Neuronal stem cell (in vitro differentiated cells): ENCODE measurements around the gene MLNR.

ENCODE experiments used
- DNase-seq: peaks from one replicate; pipeline ENCODE4 v3.0.0-alpha.2; 2013; ENCODE audit warnings: low spot score
- H2AFZ ChIP-seq: one replicate; pipeline ENCODE4 v1.6.1; 2013; ENCODE audit warnings: mild to moderate bottlenecking, low read length, inconsistent platforms
- H2AK5ac ChIP-seq: 2 replicates; pipeline ENCODE4 v1.6.1; 2013; ENCODE audit warnings: low read depth, mild to moderate bottlenecking, inconsistent platforms, low read length, moderate library complexity, mixed read lengths
- H2BK120ac ChIP-seq: 2 replicates; pipeline ENCODE4 v1.6.1; 2013; ENCODE audit warnings: low read depth, mild to moderate bottlenecking, inconsistent platforms, low read length, moderate library complexity, mixed read lengths
- H2BK12ac ChIP-seq: one replicate; pipeline ENCODE4 v1.6.1; 2013; ENCODE audit warnings: low read length, inconsistent platforms
- H2BK15ac ChIP-seq: 2 replicates; pipeline ENCODE4 v1.6.1; 2013; ENCODE audit warnings: mild to moderate bottlenecking, low read length, inconsistent platforms, mixed read lengths
- H2BK5ac ChIP-seq: one replicate; pipeline ENCODE4 v1.6.1; 2013; ENCODE audit warnings: inconsistent platforms, mild to moderate bottlenecking, low read length, moderate library complexity
- H3K14ac ChIP-seq: one replicate; pipeline ENCODE4 v1.6.1; 2013; ENCODE audit warnings: low read length, inconsistent platforms
- H3K18ac ChIP-seq: 2 replicates; pipeline ENCODE4 v1.6.1; 2013; ENCODE audit warnings: low read length, inconsistent platforms
- H3K23ac ChIP-seq: 2 replicates; pipeline ENCODE4 v1.6.1; 2013; ENCODE audit warnings: low read depth, mild to moderate bottlenecking, mixed read lengths, low read length, inconsistent platforms; ENCODE audit not compliant: poor library complexity
- H3K27ac ChIP-seq: replicated peaks from 3 replicates; pipeline ENCODE4 v1.5.1; 2013; ENCODE audit warnings: low read length, inconsistent platforms
- H3K27me3 ChIP-seq, 3 experiments: 2 replicates each; pipeline ENCODE4 v1.6.1; 2013; ENCODE audit warnings: low read length in 3 of 3, mild to moderate bottlenecking in 2 of 3, inconsistent platforms in 1 of 3, low read depth in 1 of 3, mixed read lengths in 1 of 3, moderate library complexity in 1 of 3; ENCODE audit not compliant: control insufficient read depth in 3 of 3, insufficient read depth in 3 of 3
- H3K36me3 ChIP-seq, 2 donors: replicated peaks in 1 of 2; 2 replicates each; pipeline ENCODE4 v1.6.1; 2013; ENCODE audit warnings: low read length in 2 of 2; ENCODE audit not compliant: control insufficient read depth in 2 of 2, insufficient read depth in 2 of 2
- H3K4ac ChIP-seq: 2 replicates; pipeline ENCODE4 v1.6.1; 2013; ENCODE audit warnings: inconsistent platforms, mild to moderate bottlenecking, low read length, moderate library complexity
- H3K4me1 ChIP-seq, 2 donors: 1 replicate in 1 of 2; 2 replicates in 1 of 2; pipeline ENCODE4 v1.6.1; 2013; ENCODE audit warnings: low read length in 2 of 2, low read depth in 1 of 2; ENCODE audit not compliant: control insufficient read depth in 2 of 2, insufficient read depth in 1 of 2
- H3K4me2 ChIP-seq: one replicate; pipeline ENCODE4 v1.6.1; 2013; ENCODE audit warnings: mild to moderate bottlenecking, low read length, inconsistent platforms; ENCODE audit not compliant: insufficient read depth, poor library complexity, severe bottlenecking
- H3K4me3 ChIP-seq, 2 donors: 2 replicates each; pipeline ENCODE4 v1.5.1; 2013; ENCODE audit warnings: low read length in 2 of 2, mild to moderate bottlenecking in 2 of 2, inconsistent platforms in 1 of 2, moderate library complexity in 1 of 2
- H3K79me1 ChIP-seq: one replicate; pipeline ENCODE4 v1.6.1; 2013; ENCODE audit warnings: low read depth, mild to moderate bottlenecking, inconsistent platforms, low read length, moderate library complexity
- H3K9ac ChIP-seq: one replicate; pipeline ENCODE4 v1.6.1; 2013; ENCODE audit warnings: mild to moderate bottlenecking, low read depth, low read length, inconsistent platforms; ENCODE audit not compliant: poor library complexity
- H3K9me3 ChIP-seq, 2 donors: replicated peaks in 1 of 2; 2 replicates each; pipeline versions ENCODE3 to v1.6.1; 2013; ENCODE audit warnings: low read length in 2 of 2, mild to moderate bottlenecking in 2 of 2, inconsistent platforms in 1 of 2, low read depth in 1 of 2, mixed read lengths in 1 of 2, moderate library complexity in 1 of 2; ENCODE audit not compliant: control insufficient read depth in 2 of 2, insufficient read depth in 1 of 2
- H4K8ac ChIP-seq: one replicate; pipeline ENCODE4 v1.6.1; 2013; ENCODE audit warnings: low read depth, mild to moderate bottlenecking, inconsistent platforms, low read length, moderate library complexity
- H4K91ac ChIP-seq: one replicate; pipeline ENCODE4 v1.6.1; 2013; ENCODE audit warnings: low read length, low read depth, mild to moderate bottlenecking, inconsistent platforms; ENCODE audit not compliant: poor library complexity
- WGBS, 2 donors: extraction: QIAGEN DNeasy Blood & Tissue Kit; methylation state at CpG; one replicate each; pipeline ENCODE4 v1.1.7; 2013; ENCODE audit warnings: missing lambda C conversion rate in 2 of 2, mixed read lengths in 1 of 2; ENCODE audit not compliant: insufficient read length in 2 of 2, insufficient replicate concordance in 1 of 2; ENCODE audit errors: extremely low coverage in 2 of 2; 5-methylcytosine and 5-hydroxymethylcytosine counted together

The MLNR gene

DNA sequence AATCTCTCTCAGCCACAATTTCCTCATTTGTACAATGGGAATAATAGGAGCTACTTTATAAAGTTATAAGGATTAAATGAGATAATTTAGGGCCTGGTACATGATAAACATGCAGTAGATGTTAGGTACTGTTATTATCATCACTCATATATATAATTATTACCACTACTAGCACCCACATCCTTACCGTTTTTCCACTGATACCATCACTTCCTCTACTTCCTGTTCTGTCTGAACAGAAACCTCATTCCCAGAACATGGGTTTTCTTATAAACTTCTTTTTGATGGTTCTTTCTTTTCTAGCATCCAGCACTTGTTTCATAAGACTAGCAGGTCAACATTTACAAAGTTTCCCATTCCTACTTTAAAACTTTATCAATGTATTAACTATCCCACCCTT lies 33.9 kb downstream of the MLNR start:
- Histone ChIP-seq H3K14ac (no peak overlapping the region), H3K36me3 (peaks cover 7 to 16% of the 10 kb centered on the region in 2 donors), H3K27me3 (no peaks in the 10 kb centered on the region), H3K23ac (no peak overlapping the region), H3K4me2 (no peak overlapping the region), H2BK120ac (no peak overlapping the region), H3K9ac (no peak overlapping the region), H2AK5ac (no peak overlapping the region), H3K18ac (no peak overlapping the region), H4K8ac (no peak overlapping the region), H2BK12ac (no peak overlapping the region), H3K4me1 (no peaks in the 10 kb centered on the region), H3K9me3 (no peaks in the 10 kb centered on the region), H3K27ac (no peak overlapping the region), H4K91ac (no peak overlapping the region), H2BK15ac (no peak overlapping the region), H3K4me3 (no peak overlapping the region), H3K4ac (no peak overlapping the region), H2AFZ (no peak overlapping the region), H3K79me1 (no peaks in the 10 kb centered on the region), H2BK5ac (no peak overlapping the region)
- DNase-seq, result no peak
- no CpG with 5 or more reads among the region's 1 CpG for WGBS, 2 donors

- H2AFZ ChIP-seq, result no peak overlapping the region
- no peak overlapping the region for H4K8ac ChIP-seq
- H3K9me3 ChIP-seq, result no peaks in the 10 kb centered on the region
- no peak overlapping the region for H3K9ac ChIP-seq
- no peak overlapping the region for H2AK5ac ChIP-seq
- H3K23ac ChIP-seq, result no peak overlapping the region
- no peak overlapping the region for H2BK15ac ChIP-seq
- H3K18ac ChIP-seq, result no peak overlapping the region
- peaks cover 9 to 35% of the 10 kb centered on the region in 2 donors for H3K36me3 ChIP-seq
- no peak overlapping the region for H2BK5ac ChIP-seq
- H2BK120ac ChIP-seq, result no peak overlapping the region
- H3K27ac ChIP-seq, result no peak overlapping the region
- H3K27me3 ChIP-seq, result no peaks in the 10 kb centered on the region
- H4K91ac ChIP-seq, result no peak overlapping the region
- H3K4me2 ChIP-seq, result no peak overlapping the region
- no peak overlapping the region for H2BK12ac ChIP-seq
- H3K79me1 ChIP-seq, result no peaks in the 10 kb centered on the region
- H3K14ac ChIP-seq, result no peak overlapping the region
- WGBS, 2 donors, result no CpG with 5 or more reads among the region's 2 CpGs
- no peak overlapping the region for H3K4ac ChIP-seq
- no peaks in the 10 kb centered on the region for H3K4me1 ChIP-seq
- DNase-seq, result no peak
- no peak overlapping the region for H3K4me3 ChIP-seq
Observed at GRCh38 chr13:49256841-49257240, 36.7 kb downstream of the MLNR start.

- Histone ChIP-seq H3K18ac (no peak overlapping the region), H2BK15ac (no peak overlapping the region), H3K4me3 (no peak overlapping the region)
Observed at GRCh38 chr13:49258089-49258796, 38.1 kb downstream of the MLNR start.

DNA sequence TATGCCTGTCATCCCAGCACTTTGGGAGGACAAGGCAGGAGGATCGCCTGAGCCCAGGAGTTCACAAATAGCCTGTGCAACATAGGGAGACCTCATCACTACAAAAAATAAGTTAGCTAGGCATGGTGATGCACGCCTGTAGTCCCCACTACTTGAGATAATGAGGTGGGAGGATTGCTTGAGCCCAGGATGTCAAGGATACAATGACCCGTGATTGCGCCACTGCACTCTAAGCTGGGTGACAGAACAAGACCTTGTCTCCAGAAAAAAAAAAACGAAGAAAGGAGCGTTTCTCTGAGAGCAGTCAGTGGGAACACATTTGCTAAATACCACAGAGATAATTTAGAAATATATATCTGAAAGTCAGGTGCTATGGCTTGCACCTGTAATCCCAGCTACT lies 39.4 kb downstream of the MLNR start:
- Histone ChIP-seq H2AFZ (no peak overlapping the region), H4K8ac (peak overlapping the region; percentile 48), H3K9ac (no peak overlapping the region), H3K4me1 (no peaks in the 10 kb centered on the region), H2BK5ac (no peak overlapping the region), H2AK5ac (no peak overlapping the region), H3K79me1 (no peaks in the 10 kb centered on the region), H3K27ac (no peak overlapping the region), H2BK12ac (no peak overlapping the region), H3K23ac (no peak overlapping the region), H3K36me3 (peaks cover 7 to 35% of the 10 kb centered on the region in 2 donors), H3K9me3 (no peaks in the 10 kb centered on the region), H4K91ac (no peak overlapping the region), H3K4ac (no peak overlapping the region), H3K14ac (no peak overlapping the region), H3K4me3 (no peak overlapping the region), H3K27me3 (no peaks in the 10 kb centered on the region), H3K18ac (no peak overlapping the region), H3K4me2 (no peak overlapping the region), H2BK15ac (no peak overlapping the region), H2BK120ac (no peak overlapping the region)
- WGBS, 2 donors, result no CpG with 5 or more reads among the region's 6 CpGs
- no peak for DNase-seq

More at GRCh38 chr13:49258089-49258796, 38.1 kb downstream of the MLNR start:
- Histone ChIP-seq H3K4me2 (no peak overlapping the region), H2BK120ac (no peak overlapping the region), H3K4ac (no peak overlapping the region), H3K27ac (no peak overlapping the region), H3K36me3 (peaks cover 7 to 35% of the 10 kb centered on the region in 2 donors), H3K4me1 (no peaks in the 10 kb centered on the region), H2BK5ac (no peak overlapping the region), H4K8ac (no peak overlapping the region), H3K9ac (no peak overlapping the region), H3K27me3 (no peaks in the 10 kb centered on the region), H4K91ac (no peak overlapping the region), H2BK12ac (no peak overlapping the region), H3K9me3 (no peaks in the 10 kb centered on the region), H3K79me1 (no peaks in the 10 kb centered on the region), H2AFZ (no peak overlapping the region), H3K14ac (no peak overlapping the region), H2AK5ac (no peak overlapping the region), H3K23ac (no peak overlapping the region)
- WGBS, 2 donors, result 100% methylated on average over 2 of the region's 3 CpGs; no CpG with 5 or more reads in 1 of the 2 donors
- DNase-seq, result no peak
